ENCODE data around the gene TMEFF2. TPM values are rescaled to one million over a fixed set of nuclear protein-coding genes. Genes with fewer than 3 reads are reported as not detected.

The TMEFF2 gene
- total RNA-seq, 4 donors from 2014 or later, result 0.20 TPM; not detected in 3

GRCh38 chr2:192016265-192016664 is 178.5 kb downstream of the TMEFF2 start:
- no peak for DNase-seq
- H3K36me3 ChIP-seq, result no peaks in the 10 kb centered on the region
- TF ChIP-seq, protein P1, sequence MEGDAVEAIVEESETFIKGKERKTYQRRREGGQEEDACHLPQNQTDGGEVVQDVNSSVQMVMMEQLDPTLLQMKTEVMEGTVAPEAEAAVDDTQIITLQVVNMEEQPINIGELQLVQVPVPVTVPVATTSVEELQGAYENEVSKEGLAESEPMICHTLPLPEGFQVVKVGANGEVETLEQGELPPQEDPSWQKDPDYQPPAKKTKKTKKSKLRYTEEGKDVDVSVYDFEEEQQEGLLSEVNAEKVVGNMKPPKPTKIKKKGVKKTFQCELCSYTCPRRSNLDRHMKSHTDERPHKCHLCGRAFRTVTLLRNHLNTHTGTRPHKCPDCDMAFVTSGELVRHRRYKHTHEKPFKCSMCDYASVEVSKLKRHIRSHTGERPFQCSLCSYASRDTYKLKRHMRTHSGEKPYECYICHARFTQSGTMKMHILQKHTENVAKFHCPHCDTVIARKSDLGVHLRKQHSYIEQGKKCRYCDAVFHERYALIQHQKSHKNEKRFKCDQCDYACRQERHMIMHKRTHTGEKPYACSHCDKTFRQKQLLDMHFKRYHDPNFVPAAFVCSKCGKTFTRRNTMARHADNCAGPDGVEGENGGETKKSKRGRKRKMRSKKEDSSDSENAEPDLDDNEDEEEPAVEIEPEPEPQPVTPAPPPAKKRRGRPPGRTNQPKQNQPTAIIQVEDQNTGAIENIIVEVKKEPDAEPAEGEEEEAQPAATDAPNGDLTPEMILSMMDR (IDR thresholded peaks at IDR 0.05 in 4 of 5, conservative IDR thresholded peaks at IDR 0.05 in 1 of 5), result no peak
- no peak for TF ChIP-seq POLR2A (IDR thresholded peaks at IDR 0.05)
- no peaks in the 10 kb centered on the region for H3K27me3 ChIP-seq
- intact Hi-C loops (cut with DNase I; ENCODE audit: low total_unique reads) (no loop called here), in situ Hi-C loops (cut with MboI; ENCODE audit: low sequenced_read_pairs in 4 of 4) (no loop called here)
- H3K9me3 ChIP-seq, result no peaks in the 10 kb centered on the region
- no peak overlapping the region for H3K4me3 ChIP-seq
- no peak overlapping the region for H3K27ac ChIP-seq
- ATAC-seq, result no peak
- no peaks in the 10 kb centered on the region for H3K4me1 ChIP-seq

DNA sequence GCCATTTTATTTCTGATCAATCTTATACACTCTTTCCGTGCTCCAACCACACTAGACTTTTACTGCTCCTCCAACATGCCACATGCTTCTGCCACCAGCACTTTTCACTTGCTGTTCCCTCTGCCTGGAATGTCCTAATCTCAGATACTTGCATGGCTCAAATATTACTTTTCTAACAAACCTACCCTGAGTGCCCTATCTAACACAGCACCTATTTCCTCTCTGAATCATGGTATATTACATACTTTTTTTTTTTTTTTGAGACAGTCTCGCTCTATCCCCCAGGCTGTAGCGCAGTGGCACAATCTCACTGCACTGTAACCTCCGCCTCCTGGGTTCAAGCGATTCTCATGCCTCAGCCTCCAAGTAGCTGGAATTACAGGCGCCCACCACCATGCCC is 181.5 kb downstream of the TMEFF2 start:
- Histone ChIP-seq H3K9me3 (no peaks in the 10 kb centered on the region), H3K4me1 (no peaks in the 10 kb centered on the region), H3K36me3 (no peaks in the 10 kb centered on the region), H3K27me3 (no peaks in the 10 kb centered on the region), H3K27ac (no peak overlapping the region), H3K4me3 (no peak overlapping the region)
- in situ Hi-C loops (cut with MboI; ENCODE audit: low sequenced_read_pairs in 4 of 4), result no loop called here
- no peak for ATAC-seq
- TF ChIP-seq POLR2A (IDR thresholded peaks at IDR 0.05), result no peak
- TF ChIP-seq, protein P1 (IDR thresholded peaks at IDR 0.05 in 4 of 5, conservative IDR thresholded peaks at IDR 0.05 in 1 of 5), result no peak
- intact Hi-C loops (cut with DNase I; ENCODE audit: low total_unique reads), result no loop called here
- no peak for DNase-seq

DNA sequence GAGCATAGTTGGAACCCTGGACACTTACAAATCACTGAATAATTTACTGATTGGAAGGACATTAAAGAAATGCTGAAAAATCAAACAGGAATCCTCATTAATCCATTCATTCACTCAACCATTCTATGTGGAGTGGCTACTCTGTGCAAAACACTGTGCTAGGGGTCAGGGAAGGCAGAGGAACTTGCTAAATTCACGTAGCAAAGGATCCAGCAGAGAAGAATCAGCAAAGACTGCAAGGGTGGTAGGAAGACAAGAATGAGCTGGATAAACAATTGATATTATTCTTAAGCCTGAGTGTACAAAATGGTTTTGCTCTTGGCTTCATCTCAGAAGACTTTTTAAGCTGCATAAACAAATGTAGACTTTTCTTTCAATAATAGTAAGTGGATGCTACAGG is 183.5 kb downstream of the TMEFF2 start:
- in situ Hi-C loops (cut with MboI; ENCODE audit: low sequenced_read_pairs in 4 of 4) (no loop called here), intact Hi-C loops (cut with DNase I; ENCODE audit: low total_unique reads) (no loop called here)
- TF ChIP-seq POLR2A (IDR thresholded peaks at IDR 0.05), result no peak
- TF ChIP-seq, protein P1 (IDR thresholded peaks at IDR 0.05 in 4 of 5, conservative IDR thresholded peaks at IDR 0.05 in 1 of 5), result no peak
- Histone ChIP-seq H3K36me3 (no peaks in the 10 kb centered on the region), H3K27ac (no peak overlapping the region), H3K9me3 (no peaks in the 10 kb centered on the region), H3K4me1 (no peaks in the 10 kb centered on the region), H3K4me3 (no peak overlapping the region), H3K27me3 (no peaks in the 10 kb centered on the region)
- DNase-seq (no peak), ATAC-seq (no peak)

DNA sequence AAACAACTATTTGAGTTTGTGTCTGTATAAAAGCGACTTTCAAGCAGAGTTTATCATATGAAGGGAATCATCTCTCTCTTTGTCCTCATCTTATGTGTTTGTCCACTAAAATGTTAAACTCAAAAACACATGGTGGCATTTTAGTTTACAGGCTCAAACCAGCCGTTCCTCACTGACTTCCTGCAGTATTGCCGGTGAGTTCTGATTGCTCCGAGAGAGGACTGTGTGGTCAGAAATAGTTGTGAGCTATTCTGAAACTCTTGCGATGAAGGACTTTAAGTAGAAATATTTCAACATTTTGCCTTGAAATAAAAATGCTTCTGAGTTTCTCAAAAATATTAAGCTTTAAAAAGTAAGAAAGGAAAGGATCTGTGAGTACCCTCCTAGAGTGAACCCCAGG is 184.7 kb downstream of the TMEFF2 start:
- H3K9me3 ChIP-seq, result no peaks in the 10 kb centered on the region
- H3K4me1 ChIP-seq, result no peaks in the 10 kb centered on the region
- DNase-seq (no peak), ATAC-seq (no peak)
- intact Hi-C loops (cut with DNase I; ENCODE audit: low total_unique reads) (no loop called here), in situ Hi-C loops (cut with MboI; ENCODE audit: low sequenced_read_pairs in 4 of 4) (no loop called here)
- TF ChIP-seq POLR2A (IDR thresholded peaks at IDR 0.05), result no peak
- TF ChIP-seq, protein P1 (IDR thresholded peaks at IDR 0.05 in 4 of 5, conservative IDR thresholded peaks at IDR 0.05 in 1 of 5), result no peak
- no peaks in the 10 kb centered on the region for H3K36me3 ChIP-seq
- H3K27me3 ChIP-seq, result no peaks in the 10 kb centered on the region
- no peak overlapping the region for H3K4me3 ChIP-seq
- H3K27ac ChIP-seq, result no peak overlapping the region

DNA sequence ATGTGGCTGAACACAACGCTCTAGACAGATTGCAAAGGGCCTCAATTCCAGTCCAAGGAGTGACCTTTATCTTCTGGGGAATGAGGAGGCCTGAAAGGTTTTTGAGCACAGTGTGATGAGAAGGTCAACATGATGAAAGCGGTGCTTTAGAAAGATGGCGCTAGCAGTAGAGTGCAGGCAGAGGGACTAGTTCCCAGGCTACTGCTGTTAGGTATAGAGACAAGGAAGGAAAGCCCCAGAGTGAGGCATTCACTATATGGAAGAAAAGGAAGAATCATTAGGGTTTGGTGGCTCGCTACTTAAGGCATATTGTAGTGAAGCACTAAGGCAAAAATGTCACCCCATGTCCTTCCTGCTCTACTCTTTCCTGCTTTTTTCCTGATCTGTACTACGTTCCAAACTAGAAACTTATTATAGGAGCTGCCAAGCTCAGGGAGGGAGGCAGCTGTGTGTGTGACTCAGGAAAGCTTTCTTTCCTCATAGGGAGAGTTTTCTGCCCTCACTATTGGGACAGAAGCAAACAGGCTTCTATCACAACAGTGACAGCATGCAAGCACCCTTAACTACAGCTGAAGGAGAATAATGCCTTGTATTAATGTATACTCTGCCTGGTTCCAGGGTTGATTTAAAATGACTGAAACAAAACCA is 187.0 kb downstream of the TMEFF2 start:
- Histone ChIP-seq H3K36me3 (no peaks in the 10 kb centered on the region), H3K27me3 (no peaks in the 10 kb centered on the region), H3K9me3 (no peaks in the 10 kb centered on the region), H3K4me3 (no peak overlapping the region), H3K4me1 (no peaks in the 10 kb centered on the region), H3K27ac (no peak overlapping the region)
- intact Hi-C loops (cut with DNase I; ENCODE audit: low total_unique reads) (no loop called here), in situ Hi-C loops (cut with MboI; ENCODE audit: low sequenced_read_pairs in 4 of 4) (no loop called here)
- ATAC-seq (no peak), DNase-seq (no peak)
- TF ChIP-seq, protein P1 (IDR thresholded peaks at IDR 0.05 in 4 of 5, conservative IDR thresholded peaks at IDR 0.05 in 1 of 5), result no peak
- TF ChIP-seq POLR2A (IDR thresholded peaks at IDR 0.05), result no peak

All from gastrocnemius medialis (tissue), 4 donors.